Hematopoietic multipotent progenitor cell treated with erythropoietin and hydrocortisone succinate and interleukin-3 and kit ligand, for 15 days (in vitro differentiated cells): ENCODE results near the gene SLC6A13.
"Not testable (repeated sequence)": the region's sequence is repeated elsewhere in the genome, so short reads cannot be mapped to it uniquely, and the experiment has no call there.

Source experiments
- DNase-seq: peaks from one replicate; pipeline ENCODE4 v3.0.0-alpha.2; 2015; ENCODE audit warnings: low spot score

The SLC6A13 gene

DNA sequence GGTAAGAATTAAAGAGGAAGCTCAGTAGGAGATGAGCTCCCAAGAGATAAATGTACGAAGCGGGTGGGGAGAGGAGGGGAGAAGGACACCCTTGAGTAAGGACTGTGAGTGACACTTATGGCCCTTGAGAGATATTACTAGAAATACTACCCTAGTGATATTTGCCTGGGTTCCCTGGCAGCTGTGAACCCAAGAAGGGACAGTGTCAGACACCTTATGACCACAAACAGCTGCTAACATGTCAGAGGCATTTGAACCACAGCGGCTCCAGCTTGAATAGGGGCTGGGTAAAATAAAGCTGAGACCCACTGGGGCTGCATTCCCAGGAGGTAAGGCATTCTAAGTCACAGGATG is 29.0 kb downstream of the SLC6A13 start:
- no peak for DNase-seq

- no peak for DNase-seq
These were observed 29.7 kb downstream of the SLC6A13 start for GRCh38 chr12:232731-233614.

- DNase-seq, result no peak
These were observed 31.5 kb downstream of the SLC6A13 start for GRCh38 chr12:230925-231671.

- DNase-seq, result no peak
These were observed 33.0 kb downstream of the SLC6A13 start for GRCh38 chr12:229441-230191.

- no peak for DNase-seq
These were observed 33.8 kb downstream of the SLC6A13 start for GRCh38 chr12:228846-229200.

- DNase-seq, result no peak
These were observed 34.5 kb downstream of the SLC6A13 start for GRCh38 chr12:227923-228845.

DNA sequence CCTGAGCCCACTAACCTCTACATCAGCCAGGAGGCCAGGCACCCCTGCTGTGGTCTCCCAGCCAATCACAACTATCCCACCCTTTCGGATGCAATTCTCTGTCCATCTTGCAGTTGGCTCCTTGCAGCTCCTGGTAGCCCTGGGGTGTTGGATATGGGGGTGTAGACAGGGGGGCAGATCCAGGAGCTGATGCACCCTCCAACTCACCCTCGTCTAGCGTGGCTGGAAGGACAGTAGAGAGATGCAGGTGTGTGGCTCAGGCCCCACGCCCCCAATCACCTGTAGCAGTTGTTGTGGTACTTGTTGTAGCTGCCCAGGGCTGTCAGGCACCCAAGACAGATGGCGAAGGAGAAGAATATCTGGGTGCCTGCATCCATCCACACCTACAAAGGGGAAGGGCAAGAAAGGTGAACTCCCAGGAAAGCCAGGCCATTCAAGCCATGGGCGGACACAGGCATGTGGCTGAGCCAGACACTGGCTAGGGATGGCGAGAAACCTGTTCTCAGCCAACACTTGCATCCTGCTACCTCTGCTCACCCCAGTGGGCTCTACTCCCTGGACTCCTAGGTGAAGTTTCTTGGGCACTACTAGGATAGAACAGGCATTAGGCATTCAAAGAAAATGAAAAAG is 35.2 kb downstream of the SLC6A13 start:
- no peak for DNase-seq

GRCh38 chr12:226401-226800 is 36.2 kb downstream of the SLC6A13 start:
- DNase-seq, result no peak

DNA sequence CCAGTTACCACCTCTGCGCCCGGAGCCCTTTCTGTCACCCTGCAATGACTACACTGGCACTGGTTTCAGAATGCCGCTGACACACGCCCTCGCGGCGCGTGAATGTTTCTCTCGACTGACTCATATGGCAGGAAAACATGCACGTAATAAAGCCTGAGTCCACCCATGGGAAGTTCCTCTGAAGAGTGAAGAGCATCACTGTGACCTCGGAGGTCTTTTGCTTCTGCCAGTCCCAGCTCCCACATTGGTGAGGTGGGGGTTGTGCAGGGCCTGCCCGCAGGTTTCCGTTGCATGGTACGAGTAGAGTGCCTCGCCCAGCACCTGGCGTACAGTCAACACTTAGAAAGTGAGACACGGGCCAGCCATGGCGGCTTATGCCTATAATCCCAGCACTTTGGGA is 37.6 kb downstream of the SLC6A13 start:
- DNase-seq, result no peak

GRCh38 chr12:224330-224729 is 38.3 kb downstream of the SLC6A13 start:
- no peak for DNase-seq

DNA sequence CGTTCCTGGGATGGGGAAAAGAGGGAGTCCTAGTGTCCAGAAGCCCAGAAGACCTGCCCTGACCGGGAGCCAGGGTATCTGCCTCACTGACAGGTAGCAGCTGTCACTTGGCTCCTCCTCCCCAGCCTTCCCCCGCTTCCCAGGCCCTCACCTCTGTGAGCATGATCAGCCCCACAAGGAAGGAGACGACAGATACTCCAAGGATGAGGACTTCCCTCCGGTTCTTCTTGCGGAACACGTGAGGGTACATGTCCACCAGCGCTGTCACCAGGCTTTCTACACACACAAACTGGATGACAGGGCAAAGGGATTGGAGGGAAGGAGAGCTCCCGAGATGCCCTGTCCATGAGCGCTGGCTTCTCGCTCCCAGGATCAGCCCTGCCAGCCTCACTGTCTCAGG is 38.8 kb downstream of the SLC6A13 start:
- no peak for DNase-seq

DNA sequence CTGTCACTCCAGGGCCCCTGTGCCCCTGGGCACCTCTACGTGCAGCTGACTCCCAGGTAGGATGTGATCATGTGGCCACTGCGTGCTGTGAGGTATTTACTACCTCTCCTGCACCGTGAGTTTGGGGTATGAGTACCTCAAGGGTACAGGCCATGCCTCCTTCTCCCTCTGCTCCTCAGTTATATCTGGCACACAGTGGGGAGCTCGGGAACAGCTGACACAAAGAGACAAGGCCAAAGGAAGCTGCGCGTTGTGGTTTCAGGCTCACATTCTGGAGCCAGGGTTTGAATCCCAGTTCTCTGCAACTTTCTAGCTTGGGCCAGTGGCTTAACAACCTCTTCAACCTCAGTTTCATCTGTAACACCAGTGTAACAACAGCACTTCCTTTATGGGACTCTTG is 40.9 kb downstream of the SLC6A13 start:
- DNase-seq, result no peak

- no peak for DNase-seq
These were observed 41.6 kb downstream of the SLC6A13 start for GRCh38 chr12:220946-221550.

DNA sequence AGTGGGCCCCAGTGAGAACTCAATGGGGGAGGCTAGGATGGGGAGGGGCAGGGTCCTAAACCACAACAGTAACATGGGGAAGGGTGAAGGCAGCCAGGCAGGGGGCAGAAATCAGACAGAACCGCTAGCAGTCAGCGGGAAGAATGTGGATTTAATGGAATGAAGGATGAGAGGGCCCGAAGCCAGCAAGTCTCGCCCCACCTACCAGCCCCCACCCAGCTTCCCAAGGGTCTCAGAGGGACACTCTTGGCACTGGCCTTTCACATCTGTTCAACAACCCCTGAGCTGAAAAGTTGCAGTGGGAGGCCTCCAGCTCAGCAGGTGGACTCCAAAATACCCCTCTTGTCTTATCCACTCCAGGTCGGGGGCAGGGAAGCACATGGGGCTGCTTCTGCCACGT is 42.1 kb downstream of the SLC6A13 start:
- no peak for DNase-seq

- DNase-seq, result peak; percentile 76
These were observed 42.7 kb downstream of the SLC6A13 start for GRCh38 chr12:219891-220352.

DNA sequence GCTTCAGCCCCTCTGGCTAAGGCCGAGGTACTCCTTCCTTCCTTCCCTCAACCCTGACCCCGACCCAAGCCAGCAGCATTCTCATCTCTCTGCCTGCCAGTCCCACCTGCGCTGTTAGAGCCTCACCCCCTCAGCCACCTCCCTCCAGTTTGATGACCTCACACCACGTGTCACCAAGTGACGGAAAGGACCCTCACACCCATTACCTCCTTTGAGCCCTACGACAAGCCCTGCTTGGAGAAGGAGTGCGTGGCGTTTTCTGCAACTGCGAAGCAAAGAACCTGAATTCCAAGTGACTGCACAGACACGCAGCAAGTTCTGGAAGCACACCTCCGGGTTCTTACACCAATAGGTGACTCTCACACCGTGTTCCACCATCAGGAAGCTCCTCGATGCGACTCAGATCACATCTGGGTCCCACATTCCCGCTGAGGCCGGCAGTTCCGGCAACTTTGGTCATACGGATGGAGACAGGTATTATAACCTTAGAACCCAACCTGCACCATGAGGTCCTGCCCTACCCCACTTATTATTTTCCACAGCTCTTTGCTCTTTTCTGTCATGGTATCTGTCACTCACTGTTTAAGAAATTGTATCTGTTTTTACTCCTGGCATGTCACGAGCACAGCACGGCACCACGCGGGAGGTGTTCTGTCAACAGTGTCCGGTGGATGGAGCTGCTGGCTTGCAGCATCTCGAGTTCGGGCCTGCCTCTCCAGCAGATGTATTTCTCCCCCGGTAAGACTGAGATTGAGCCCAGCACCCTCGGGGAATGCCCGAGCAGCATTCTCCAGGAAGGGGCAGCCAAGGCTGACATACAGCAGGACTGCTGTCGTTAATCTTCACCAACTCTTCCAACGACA is 43.7 kb downstream of the SLC6A13 start:
- DNase-seq, result no peak

DNA sequence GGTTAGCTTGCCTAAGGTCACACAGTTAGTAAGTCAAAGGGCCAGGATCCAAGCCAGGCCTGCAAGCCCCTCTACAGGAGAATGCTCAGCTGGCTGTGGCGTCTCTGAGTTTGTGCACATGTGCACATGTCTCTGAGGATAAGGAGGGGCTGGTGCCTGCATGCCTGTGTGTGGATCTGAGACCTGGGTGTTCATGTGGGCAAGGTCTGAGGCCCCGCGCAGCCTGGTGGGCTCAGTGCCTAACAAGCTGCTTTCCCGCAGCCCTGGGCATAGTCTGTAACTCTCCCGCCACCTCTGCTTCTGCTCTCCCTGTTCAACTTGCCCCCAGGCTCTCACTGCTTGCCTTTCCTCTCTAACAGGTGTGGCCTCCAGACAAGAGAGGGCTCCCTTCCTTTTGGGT is 44.4 kb downstream of the SLC6A13 start:
- no peak for DNase-seq

- not testable (repeated sequence) for DNase-seq
These were observed 45.6 kb downstream of the SLC6A13 start for GRCh38 chr12:217029-217428.

DNA sequence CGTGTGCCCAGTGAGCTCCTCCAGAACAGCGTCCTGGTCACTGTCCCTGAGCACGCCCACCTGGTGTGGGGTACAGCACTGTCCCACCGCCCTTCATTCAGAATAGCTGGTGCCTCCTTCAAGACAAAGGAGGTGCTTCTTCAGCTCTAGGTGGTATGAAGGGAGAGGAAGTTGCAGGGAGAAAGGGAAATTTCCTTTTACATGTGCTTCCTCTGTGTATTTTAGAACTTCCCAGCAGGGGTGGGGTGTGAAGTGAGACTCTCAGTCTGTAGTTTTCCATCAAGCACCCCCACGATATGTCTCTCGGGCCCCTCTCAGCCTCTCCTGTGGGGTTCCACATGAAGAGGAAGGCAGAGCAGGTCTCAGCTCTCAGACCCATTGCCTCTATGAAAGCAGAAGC is 47.5 kb downstream of the SLC6A13 start:
- no peak for DNase-seq
